Spleen (tissue), 7 donors: ENCODE data around the gene ZNF132.

ENCODE experiments used
- POLR2A ChIP-seq, 3 donors: fragments of 450-650 bp; IDR thresholded peaks; one replicate each; pipeline ENCODE4 v1.5.1; 2017; ENCODE audit warnings: antibody characterized with exemption in 3 of 3, mild to moderate bottlenecking in 1 of 3
- POLR2AphosphoS5 ChIP-seq, 3 donors: sonication (generic); formaldehyde crosslinking; IDR thresholded peaks; one replicate each; pipeline ENCODE4 v1.5.1; 2017; ENCODE audit warnings: antibody characterized with exemption in 3 of 3
- TF ChIP-seq, protein P1 (sequence below), 11 experiments: fragments of 200-600 bp in 7 of 11; fragments of 450-650 bp in 4 of 11; sonication (generic) in 4 of 11; IDR thresholded peaks in 8 of 11; conservative IDR thresholded peaks in 3 of 11; 1 replicate in 7 of 11; 2 replicates in 4 of 11; pipeline versions ENCODE4 v1.4.0 to v1.8.0; 2016 to 2021; ENCODE audit warnings: antibody characterized with exemption in 11 of 11, inconsistent platforms in 4 of 11, mild to moderate bottlenecking in 1 of 11
- donor health status: DM: no; HTN: no; CAD: no; lungs with moderate emphysema.
- donor health status: DM: no; HTN: no; CAD: no.
- donor health status: DM: no; HTN: no; CAD: no.

DNA sequence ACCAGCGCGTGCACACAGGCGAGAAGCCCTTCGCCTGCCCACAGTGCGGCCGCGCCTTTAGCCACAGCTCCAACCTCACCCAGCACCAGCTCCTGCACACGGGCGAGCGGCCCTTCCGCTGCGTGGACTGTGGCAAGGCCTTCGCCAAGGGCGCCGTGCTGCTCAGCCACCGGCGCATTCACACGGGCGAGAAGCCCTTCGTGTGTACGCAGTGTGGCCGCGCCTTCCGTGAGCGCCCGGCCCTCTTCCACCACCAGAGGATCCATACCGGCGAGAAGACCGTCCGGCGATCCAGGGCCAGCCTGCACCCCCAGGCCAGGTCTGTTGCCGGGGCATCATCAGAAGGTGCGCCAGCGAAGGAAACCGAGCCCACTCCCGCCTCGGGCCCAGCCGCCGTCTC, 31.8 kb upstream of the ZNF132 start:
- TF ChIP-seq, protein P1, sequence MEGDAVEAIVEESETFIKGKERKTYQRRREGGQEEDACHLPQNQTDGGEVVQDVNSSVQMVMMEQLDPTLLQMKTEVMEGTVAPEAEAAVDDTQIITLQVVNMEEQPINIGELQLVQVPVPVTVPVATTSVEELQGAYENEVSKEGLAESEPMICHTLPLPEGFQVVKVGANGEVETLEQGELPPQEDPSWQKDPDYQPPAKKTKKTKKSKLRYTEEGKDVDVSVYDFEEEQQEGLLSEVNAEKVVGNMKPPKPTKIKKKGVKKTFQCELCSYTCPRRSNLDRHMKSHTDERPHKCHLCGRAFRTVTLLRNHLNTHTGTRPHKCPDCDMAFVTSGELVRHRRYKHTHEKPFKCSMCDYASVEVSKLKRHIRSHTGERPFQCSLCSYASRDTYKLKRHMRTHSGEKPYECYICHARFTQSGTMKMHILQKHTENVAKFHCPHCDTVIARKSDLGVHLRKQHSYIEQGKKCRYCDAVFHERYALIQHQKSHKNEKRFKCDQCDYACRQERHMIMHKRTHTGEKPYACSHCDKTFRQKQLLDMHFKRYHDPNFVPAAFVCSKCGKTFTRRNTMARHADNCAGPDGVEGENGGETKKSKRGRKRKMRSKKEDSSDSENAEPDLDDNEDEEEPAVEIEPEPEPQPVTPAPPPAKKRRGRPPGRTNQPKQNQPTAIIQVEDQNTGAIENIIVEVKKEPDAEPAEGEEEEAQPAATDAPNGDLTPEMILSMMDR (IDR thresholded peaks at IDR 0.05 in 8 of 11, conservative IDR thresholded peaks at IDR 0.05 in 3 of 11) = no peak
- no peak for TF ChIP-seq POLR2A (IDR thresholded peaks at IDR 0.05)
- peak in 2 of 3 donors; percentile 14 to 31 for TF ChIP-seq POLR2AphosphoS5 (IDR thresholded peaks at IDR 0.05)
